ENCODE data around the gene L1CAM.

L1CAM gene

DNA sequence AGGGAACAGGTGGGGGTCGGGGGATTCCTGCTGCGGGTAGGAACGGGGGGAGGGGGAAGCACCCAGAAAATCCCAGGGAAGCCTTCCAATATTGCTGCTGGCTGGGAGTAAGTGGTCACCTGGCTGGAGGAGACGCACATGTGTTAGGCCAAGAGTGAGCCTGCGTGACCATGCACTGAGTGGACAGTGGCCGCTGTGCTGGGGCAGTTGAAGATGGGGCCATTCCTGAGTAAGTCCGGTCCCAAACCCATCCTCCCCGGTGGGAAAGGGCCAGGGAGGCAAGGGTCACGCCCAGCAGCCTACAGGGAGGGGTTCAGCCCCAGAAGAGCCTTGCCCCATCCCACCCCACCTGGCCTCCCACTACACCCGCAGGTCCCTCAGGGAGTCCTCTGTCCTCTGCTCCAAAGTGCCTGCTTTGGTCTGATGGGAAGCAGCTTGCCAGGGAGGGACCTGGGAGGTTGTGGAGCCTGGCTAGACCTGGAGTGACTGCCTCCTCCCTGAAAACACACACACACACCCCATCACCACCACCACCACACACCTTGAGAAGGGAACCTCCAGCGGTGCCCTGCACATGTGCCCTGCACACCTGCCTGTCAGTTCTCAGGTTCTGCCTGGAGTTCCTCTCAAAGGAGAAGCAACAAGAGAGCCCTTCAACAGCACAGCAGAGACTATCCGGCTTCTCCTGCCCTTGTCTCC is 6.1 kb downstream of the L1CAM start:
- no peak overlapping the region for H3K4me3 ChIP-seq (ENCODE audit: insufficient read depth, low read length, poor library complexity, severe bottlenecking)
- no peak overlapping the region for H2AFZ ChIP-seq (ENCODE audit: low read depth, low read length, severe bottlenecking)
- H3F3A ChIP-seq (ENCODE audit: insufficient read depth) = no peaks in the 10 kb centered on the region
- H3K36me3 ChIP-seq (ENCODE audit: low read length) = no peaks in the 10 kb centered on the region
- H4K20me1 ChIP-seq (ENCODE audit: low read depth, low read length) = no peaks in the 10 kb centered on the region
- no peak overlapping the region for H3K27ac ChIP-seq (ENCODE audit: low read depth, low read length)
- no peaks in the 10 kb centered on the region for H3K27me3 ChIP-seq (ENCODE audit: low read length)
- H3K9me2 ChIP-seq (replicated peaks; ENCODE audit: insufficient read depth, low read length) = no peaks in the 10 kb centered on the region
- H3K9ac ChIP-seq (ENCODE audit: low read length) = no peak overlapping the region
- no peak overlapping the region for H3K4me2 ChIP-seq (ENCODE audit: low read depth, low read length, poor library complexity, severe bottlenecking)
- H3K9me3 ChIP-seq (ENCODE audit: insufficient read depth, low read length) = no peaks in the 10 kb centered on the region
- H3K79me2 ChIP-seq (ENCODE audit: insufficient read depth, low read length) = no peaks in the 10 kb centered on the region
- no peak for TF ChIP-seq EZH2phosphoT487 (conservative IDR thresholded peaks at IDR 0.05; ENCODE audit: low read length)
- TF ChIP-seq, protein P1, sequence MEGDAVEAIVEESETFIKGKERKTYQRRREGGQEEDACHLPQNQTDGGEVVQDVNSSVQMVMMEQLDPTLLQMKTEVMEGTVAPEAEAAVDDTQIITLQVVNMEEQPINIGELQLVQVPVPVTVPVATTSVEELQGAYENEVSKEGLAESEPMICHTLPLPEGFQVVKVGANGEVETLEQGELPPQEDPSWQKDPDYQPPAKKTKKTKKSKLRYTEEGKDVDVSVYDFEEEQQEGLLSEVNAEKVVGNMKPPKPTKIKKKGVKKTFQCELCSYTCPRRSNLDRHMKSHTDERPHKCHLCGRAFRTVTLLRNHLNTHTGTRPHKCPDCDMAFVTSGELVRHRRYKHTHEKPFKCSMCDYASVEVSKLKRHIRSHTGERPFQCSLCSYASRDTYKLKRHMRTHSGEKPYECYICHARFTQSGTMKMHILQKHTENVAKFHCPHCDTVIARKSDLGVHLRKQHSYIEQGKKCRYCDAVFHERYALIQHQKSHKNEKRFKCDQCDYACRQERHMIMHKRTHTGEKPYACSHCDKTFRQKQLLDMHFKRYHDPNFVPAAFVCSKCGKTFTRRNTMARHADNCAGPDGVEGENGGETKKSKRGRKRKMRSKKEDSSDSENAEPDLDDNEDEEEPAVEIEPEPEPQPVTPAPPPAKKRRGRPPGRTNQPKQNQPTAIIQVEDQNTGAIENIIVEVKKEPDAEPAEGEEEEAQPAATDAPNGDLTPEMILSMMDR (IDR thresholded peaks at IDR 0.05; ENCODE audit: insufficient read depth, low read length, poor library complexity, severe bottlenecking) = no peak

DNA sequence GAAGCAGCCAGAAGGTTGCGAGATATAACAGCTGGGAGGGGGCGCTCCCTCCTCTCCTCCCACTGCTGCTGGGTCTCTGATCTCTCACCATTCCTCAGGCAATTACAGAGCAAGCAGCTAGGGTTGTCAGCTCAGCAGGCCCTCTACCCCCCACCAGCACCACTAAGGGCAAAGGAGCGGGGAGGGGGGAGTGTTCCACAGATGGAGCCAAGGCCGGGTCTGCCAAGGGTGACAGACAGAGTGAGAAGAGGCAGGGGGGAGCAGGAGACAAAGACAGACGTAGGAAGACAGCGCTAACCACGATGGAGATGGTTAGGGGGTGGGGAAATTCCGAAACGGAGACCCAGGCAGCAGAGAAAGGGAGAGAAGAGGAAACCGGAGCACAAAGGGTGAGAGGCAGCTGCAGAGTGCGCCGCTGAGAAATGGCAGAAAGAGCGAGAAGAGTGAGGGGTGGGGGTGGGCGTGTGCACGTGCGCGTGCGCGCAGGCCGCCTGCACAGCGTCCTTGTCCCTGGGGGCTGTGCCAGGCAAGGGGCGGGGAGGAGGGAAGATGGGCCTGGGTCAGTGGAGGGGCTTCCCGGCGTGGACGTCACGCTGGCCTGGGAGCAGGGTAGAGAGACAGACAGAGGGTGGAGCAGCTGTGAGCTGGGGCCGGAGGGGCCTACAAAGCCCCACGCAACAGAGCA is 6.9 kb downstream of the L1CAM start:
- H3K4me2 ChIP-seq (ENCODE audit: low read depth, low read length, poor library complexity, severe bottlenecking) = no peak overlapping the region
- H3K4me3 ChIP-seq (ENCODE audit: insufficient read depth, low read length, poor library complexity, severe bottlenecking) = no peak overlapping the region
- H3K79me2 ChIP-seq (ENCODE audit: insufficient read depth, low read length) = no peaks in the 10 kb centered on the region
- H3K27ac ChIP-seq (ENCODE audit: low read depth, low read length) = no peak overlapping the region
- H3K27me3 ChIP-seq (ENCODE audit: low read length) = no peaks in the 10 kb centered on the region
- H2AFZ ChIP-seq (ENCODE audit: low read depth, low read length, severe bottlenecking) = no peak overlapping the region
- no peaks in the 10 kb centered on the region for H3F3A ChIP-seq (ENCODE audit: insufficient read depth)
- H3K9ac ChIP-seq (ENCODE audit: low read length) = no peak overlapping the region
- no peak for TF ChIP-seq EZH2phosphoT487 (conservative IDR thresholded peaks at IDR 0.05; ENCODE audit: low read length)
- TF ChIP-seq, protein P1 (IDR thresholded peaks at IDR 0.05; ENCODE audit: insufficient read depth, low read length, poor library complexity, severe bottlenecking) = no peak
- H4K20me1 ChIP-seq (ENCODE audit: low read depth, low read length) = no peaks in the 10 kb centered on the region
- no peaks in the 10 kb centered on the region for H3K9me3 ChIP-seq (ENCODE audit: insufficient read depth, low read length)
- H3K9me2 ChIP-seq (replicated peaks; ENCODE audit: insufficient read depth, low read length) = no peaks in the 10 kb centered on the region
- no peaks in the 10 kb centered on the region for H3K36me3 ChIP-seq (ENCODE audit: low read length)

DNA sequence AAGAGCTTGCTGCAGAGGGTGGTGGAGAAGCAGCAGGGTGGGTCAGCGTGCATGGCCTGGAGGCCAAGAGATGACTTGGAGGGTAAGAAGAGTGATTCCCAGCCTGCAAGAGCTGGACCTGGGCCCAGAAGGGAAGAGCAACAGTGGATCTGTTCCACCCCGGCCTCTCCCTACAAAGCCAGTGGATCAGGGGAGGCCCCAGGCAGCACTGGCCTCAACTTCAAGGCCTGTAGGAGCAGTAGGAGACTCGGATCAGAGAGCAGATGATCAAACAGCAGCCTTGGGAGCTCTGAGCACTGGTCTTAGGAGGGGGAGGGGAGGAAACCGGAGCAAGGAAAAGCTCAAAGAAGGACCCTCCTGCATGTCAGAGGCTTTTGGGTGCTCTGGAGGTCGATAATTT is 7.6 kb downstream of the L1CAM start:
- no peaks in the 10 kb centered on the region for H4K20me1 ChIP-seq (ENCODE audit: low read depth, low read length)
- no peak for TF ChIP-seq EZH2phosphoT487 (conservative IDR thresholded peaks at IDR 0.05; ENCODE audit: low read length)
- TF ChIP-seq, protein P1 (IDR thresholded peaks at IDR 0.05; ENCODE audit: insufficient read depth, low read length, poor library complexity, severe bottlenecking) = no peak
- no peak overlapping the region for H3K27ac ChIP-seq (ENCODE audit: low read depth, low read length)
- H3K79me2 ChIP-seq (ENCODE audit: insufficient read depth, low read length) = no peaks in the 10 kb centered on the region
- H3K4me3 ChIP-seq (ENCODE audit: insufficient read depth, low read length, poor library complexity, severe bottlenecking) = no peak overlapping the region
- no peaks in the 10 kb centered on the region for H3K9me2 ChIP-seq (replicated peaks; ENCODE audit: insufficient read depth, low read length)
- H2AFZ ChIP-seq (ENCODE audit: low read depth, low read length, severe bottlenecking) = no peak overlapping the region
- H3K36me3 ChIP-seq (ENCODE audit: low read length) = no peaks in the 10 kb centered on the region
- H3K27me3 ChIP-seq (ENCODE audit: low read length) = no peaks in the 10 kb centered on the region
- H3F3A ChIP-seq (ENCODE audit: insufficient read depth) = no peaks in the 10 kb centered on the region
- H3K9ac ChIP-seq (ENCODE audit: low read length) = no peak overlapping the region
- H3K9me3 ChIP-seq (ENCODE audit: insufficient read depth, low read length) = no peaks in the 10 kb centered on the region
- H3K4me2 ChIP-seq (ENCODE audit: low read depth, low read length, poor library complexity, severe bottlenecking) = no peak overlapping the region
